IMR-90 (cell line): ENCODE data around the gene SPPL3. TPM values are rescaled to one million over a fixed set of nuclear protein-coding genes. Genes with fewer than 3 reads are reported as not detected.

ENCODE experiments used
- ATAC-seq: fragments of 200-7000 bp; cut with Tn5 transposase; 2 replicates; pipeline ENCODE4 v1.9.1; 2020; ENCODE audit warnings: low read depth, mild to moderate bottlenecking, moderate library complexity
- BruUV-seq: library from RNA; stranded (reverse); fragments of 400-500 nt; replicated peaks from 2 replicates; lab custom pipeline; 2021; lab: Mats Ljungman, UMichigan
- CTCF ChIA-PET: fragments of 300-600 bp; formaldehyde crosslinking; extraction: SDS; loops from one replicate; lab custom pipeline; 2021; ENCODE audit warnings: antibody characterized with exemption; lab: Yijun Ruan, JAX
- POLR2A ChIA-PET: fragments of 300-600 bp; sonication (Branson Sonifier 250); formaldehyde crosslinking; loops from one replicate; lab custom pipeline; 2022; ENCODE audit warnings: antibody characterized with exemption; ENCODE audit not compliant: unreplicated experiment; lab: Charles Lee
- DNase-seq: peaks from one replicate; pipeline ENCODE4 v3.0.0; 2013
- H2AFZ ChIP-seq: replicated peaks from 2 replicates; pipeline ENCODE3; 2013; ENCODE audit warnings: low read length, mild to moderate bottlenecking; ENCODE audit not compliant: poor library complexity
- H2AK5ac ChIP-seq: 2 replicates; pipeline ENCODE4 v1.6.1; 2013; ENCODE audit warnings: low read depth, low read length, inconsistent platforms
- H2AK9ac ChIP-seq: replicated peaks from 2 replicates; pipeline ENCODE3; 2013; ENCODE audit warnings: mild to moderate bottlenecking, low read depth, low read length, moderate library complexity; ENCODE audit not compliant: poor library complexity
- H2BK120ac ChIP-seq: 2 replicates; pipeline ENCODE4 v1.6.1; 2013; ENCODE audit warnings: low read depth, low read length, inconsistent platforms
- H2BK15ac ChIP-seq: 3 replicates; pipeline ENCODE4 v1.6.1; 2013; ENCODE audit warnings: low read depth, low read length, inconsistent platforms
- H2BK20ac ChIP-seq: 2 replicates; pipeline ENCODE4 v1.6.1; 2013; ENCODE audit warnings: low read depth, mild to moderate bottlenecking, inconsistent platforms, low read length, moderate library complexity
- H2BK5ac ChIP-seq: 2 replicates; pipeline ENCODE4 v1.6.1; 2013; ENCODE audit warnings: mild to moderate bottlenecking, low read depth, low read length, inconsistent platforms; ENCODE audit not compliant: poor library complexity, severe bottlenecking
- H3K14ac ChIP-seq: replicated peaks from 2 replicates; pipeline ENCODE4 v1.6.1; 2013; ENCODE audit warnings: low read depth, low read length, inconsistent platforms
- H3K18ac ChIP-seq: 2 replicates; pipeline ENCODE4 v1.6.1; 2013; ENCODE audit warnings: low read depth, low read length, control low read depth
- H3K23ac ChIP-seq: 2 replicates; pipeline ENCODE4 v1.6.1; 2013; ENCODE audit warnings: low read depth, low read length, inconsistent platforms
- H3K27ac ChIP-seq: 2 replicates; pipeline ENCODE4 v1.5.1; 2013; ENCODE audit warnings: mild to moderate bottlenecking, control low read depth, low read length; ENCODE audit not compliant: insufficient read depth
- H3K27me3 ChIP-seq: 2 replicates; pipeline ENCODE4 v1.6.1; 2013; ENCODE audit warnings: low read length; ENCODE audit not compliant: control insufficient read depth, insufficient read depth
- H3K36me3 ChIP-seq: 2 replicates; pipeline ENCODE4 v1.6.1; 2013; ENCODE audit warnings: low read length, mixed read lengths; ENCODE audit not compliant: control insufficient read depth, insufficient read depth
- H3K4ac ChIP-seq: 2 replicates; pipeline ENCODE4 v1.6.1; 2013; ENCODE audit warnings: low read depth, low read length, inconsistent platforms
- H3K4me1 ChIP-seq: 2 replicates; pipeline ENCODE4 v1.6.1; 2013; ENCODE audit warnings: low read length, mixed read lengths; ENCODE audit not compliant: control insufficient read depth, insufficient read depth
- H3K4me2 ChIP-seq: 2 replicates; pipeline ENCODE4 v1.6.1; 2013; ENCODE audit warnings: low read depth, mild to moderate bottlenecking, control low read depth, low read length, moderate library complexity
- H3K4me3 ChIP-seq: 2 replicates; pipeline ENCODE4 v1.5.1; 2013; ENCODE audit warnings: low read depth, mild to moderate bottlenecking, control low read depth, low read length, moderate library complexity; ENCODE audit not compliant: insufficient read depth
- H3K56ac ChIP-seq: 2 replicates; pipeline ENCODE4 v1.6.1; 2013; ENCODE audit warnings: low read length, inconsistent platforms; ENCODE audit not compliant: insufficient read depth; ENCODE audit errors: extremely low read depth
- H3K79me1 ChIP-seq, 2 experiments: 2 replicates each; pipeline ENCODE4 v1.6.1; 2013; ENCODE audit warnings: low read length in 2 of 2, inconsistent platforms in 1 of 2, low read depth in 1 of 2
- H3K9ac ChIP-seq: 2 replicates; pipeline ENCODE4 v1.6.1; 2013; ENCODE audit warnings: low read depth, low read length, control low read depth
- H3K9me1 ChIP-seq: 2 replicates; pipeline ENCODE4 v1.6.1; 2013; ENCODE audit warnings: low read length, inconsistent platforms; ENCODE audit not compliant: insufficient read depth
- H3K9me3 ChIP-seq: 2 replicates; pipeline ENCODE4 v1.6.1; 2013; ENCODE audit warnings: low read length; ENCODE audit not compliant: control insufficient read depth, insufficient read depth
- H4K20me1 ChIP-seq: 2 replicates; pipeline ENCODE4 v1.6.1; 2013; ENCODE audit warnings: low read length, inconsistent platforms; ENCODE audit not compliant: insufficient read depth
- H4K5ac ChIP-seq: 2 replicates; pipeline ENCODE4 v1.6.1; 2013; ENCODE audit warnings: mild to moderate bottlenecking, low read depth, low read length, control low read depth
- H4K8ac ChIP-seq, 2 experiments: 2 replicates each; pipeline ENCODE4 v1.6.1; 2013; ENCODE audit warnings: low read depth in 2 of 2, low read length in 2 of 2, control low read depth in 1 of 2, inconsistent platforms in 1 of 2
- H4K91ac ChIP-seq: 2 replicates; pipeline ENCODE4 v1.6.1; 2013; ENCODE audit warnings: low read depth, low read length, inconsistent platforms; ENCODE audit not compliant: insufficient read depth
- BHLHE40 ChIP-seq: fragments of 150-350 bp; IDR thresholded peaks from 2 replicates; pipeline ENCODE4 v1.6.1; 2016; ENCODE audit warnings: mild to moderate bottlenecking, low read depth, low read length
- CEBPB ChIP-seq: IDR thresholded peaks from 2 replicates; pipeline ENCODE4 v1.6.1; 2012; ENCODE audit warnings: low read depth, low read length, improper control_type of control experiment
- CHD1 ChIP-seq: IDR thresholded peaks from 2 replicates; pipeline ENCODE4 v1.6.1; 2012; ENCODE audit warnings: low read depth, low read length, improper control_type of control experiment
- FOS ChIP-seq: fragments of 150-350 bp; IDR thresholded peaks from 2 replicates; pipeline ENCODE4 v1.6.1; 2016; ENCODE audit warnings: low read depth, low read length
- MAFK ChIP-seq: IDR thresholded peaks from 2 replicates; pipeline ENCODE4 v1.6.1; 2012; ENCODE audit warnings: low read depth, low read length, improper control_type of control experiment
- MAZ ChIP-seq: IDR thresholded peaks from 2 replicates; pipeline ENCODE4 v1.6.1; 2012; ENCODE audit warnings: low read depth, mild to moderate bottlenecking, low read length, improper control_type of control experiment, moderate library complexity, borderline replicate concordance
- MXI1 ChIP-seq: IDR thresholded peaks from 2 replicates; pipeline ENCODE4 v1.6.1; 2012; ENCODE audit warnings: low read depth, mild to moderate bottlenecking, low read length, moderate library complexity, borderline replicate concordance
- NFE2L2 ChIP-seq: fragments of 150-350 bp; IDR thresholded peaks from 2 replicates; pipeline ENCODE4 v1.6.1; 2016; ENCODE audit warnings: low read depth, mild to moderate bottlenecking, low read length
- POLR2A ChIP-seq: IDR thresholded peaks from 2 replicates; pipeline ENCODE4 v1.6.1; 2012; ENCODE audit warnings: mild to moderate bottlenecking, low read depth, low read length
- RAD21 ChIP-seq: IDR thresholded peaks from 2 replicates; pipeline ENCODE4 v1.6.1; 2012; ENCODE audit warnings: low read length, improper control_type of control experiment
- RCOR1 ChIP-seq: IDR thresholded peaks from 2 replicates; pipeline ENCODE4 v1.6.1; 2012; ENCODE audit warnings: mild to moderate bottlenecking, low read length, improper control_type of control experiment; ENCODE audit not compliant: insufficient replicate concordance
- RFX5 ChIP-seq: IDR thresholded peaks from 2 replicates; pipeline ENCODE4 v1.8.0; 2012; ENCODE audit warnings: low read depth, mild to moderate bottlenecking, low read length, moderate library complexity
- SMC3 ChIP-seq: fragments of 150-350 bp; IDR thresholded peaks from 2 replicates; pipeline ENCODE4 v1.6.1; 2016; ENCODE audit warnings: low read depth, mild to moderate bottlenecking, antibody characterized with exemption, low read length, moderate library complexity
- WGBS, 2 experiments: methylation state at CpG; one replicate each; pipeline versions ENCODE4 v1.1.5 to v1.1.7; 2013; ENCODE audit warnings: missing lambda C conversion rate in 2 of 2; ENCODE audit not compliant: insufficient read length in 1 of 2; ENCODE audit errors: extremely low coverage in 2 of 2; 5-methylcytosine and 5-hydroxymethylcytosine counted together
- dilution Hi-C: fragments of 300-500 bp; cut with HindIII; formaldehyde crosslinking; loops from one replicate; pipeline ENCODE4 v1.14.3; 2018; ENCODE audit warnings: low sequenced_read_pairs; ENCODE audit not compliant: unreplicated experiment
- in situ Hi-C: fragments of 300-500 bp; cut with MboI; formaldehyde crosslinking; loops from 3 replicates; pipeline ENCODE4 v1.14.3; 2019; ENCODE audit warnings: low sequenced_read_pairs, inconsistent platforms, mixed read lengths
- intact Hi-C: fragments of 100-400 bp; cut with micrococcal nuclease; formaldehyde crosslinking; loops from 2 replicates; pipeline ENCODE4 v1.10.0; 2022
- polyA plus RNA-seq, 3 experiments: library from polyadenylated mRNA; depleted of rRNA; stranded (reverse); fragments of >200 nt; gene quantifications; 2 replicates each; pipeline ENCODE4 v1.2.3, GENCODE V29; 2012; ENCODE audit warnings: low replicate concordance in 1 of 3
- total RNA-seq: library from RNA; depleted of rRNA; stranded (reverse); fragments of >200 nt; gene quantifications from 2 replicates; pipeline ENCODE4 v1.2.3, GENCODE V29; 2012
- TF ChIP-seq, protein P1 (sequence below): fragments of 150-350 bp; IDR thresholded peaks from 2 replicates; pipeline ENCODE4 v1.6.1; 2017; ENCODE audit warnings: mild to moderate bottlenecking, antibody characterized with exemption, low read length, low read depth
- TF ChIP-seq, protein P2 (sequence below): fragments of 150-350 bp; IDR thresholded peaks from 2 replicates; pipeline ENCODE4 v1.6.1; 2016; ENCODE audit warnings: low read depth, mild to moderate bottlenecking, low read length, moderate library complexity, borderline replicate concordance
- TF ChIP-seq, protein P3 (sequence below): conservative IDR thresholded peaks from 2 replicates; pipeline ENCODE4 v1.5.1; 2012; ENCODE audit warnings: mild to moderate bottlenecking, low read depth, low read length, improper control_type of control experiment

Gene SPPL3
- total and polyA plus RNA-seq, 2 of the 4 experiments (the other 2 are of a cell fraction) = 1.6 to 18.0 TPM

DNA sequence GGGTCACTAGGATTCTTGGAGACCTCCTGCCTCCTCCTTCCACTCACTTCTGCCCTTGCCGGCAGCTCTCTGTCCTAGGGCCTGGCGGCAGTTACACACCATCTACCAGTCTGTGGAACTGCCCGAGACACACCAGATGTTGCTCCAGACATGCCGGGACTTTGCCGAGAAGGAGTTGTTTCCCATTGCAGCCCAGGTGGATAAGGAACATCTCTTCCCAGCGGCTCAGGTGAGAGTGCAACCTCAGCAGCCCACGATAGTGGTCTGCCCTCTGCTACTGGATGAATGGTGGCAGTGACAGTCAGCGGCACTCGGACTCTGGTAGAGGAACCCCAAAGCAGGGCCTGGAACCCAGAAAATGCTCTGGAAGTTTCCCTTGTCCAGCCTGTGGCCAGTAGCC is 177.2 kb downstream of the SPPL3 start:
- Histone ChIP-seq H3K18ac (no peak overlapping the region), H2BK5ac (no peak overlapping the region), H3K4me3 (no peak overlapping the region), H3K4me2 (no peak overlapping the region), H3K27me3 (no peaks in the 10 kb centered on the region), H4K8ac (no peak overlapping the region), H2BK15ac (no peak overlapping the region), H2AK9ac (no peak overlapping the region), H4K20me1 (no peaks in the 10 kb centered on the region), H3K56ac (no peak overlapping the region), H3K23ac (no peak overlapping the region), H4K5ac (no peak overlapping the region), H4K91ac (no peak overlapping the region), H3K9ac (no peak overlapping the region), H3K36me3 (peaks cover 12% of the 10 kb centered on the region), H3K4ac (no peak overlapping the region), H3K9me1 (peaks cover 9% of the 10 kb centered on the region), H2AK5ac (no peak overlapping the region), H2BK20ac (no peak overlapping the region), H3K4me1 (peaks cover 9% of the 10 kb centered on the region; the same call in 1 of the 2 replicates), H3K79me1 (peaks cover 3 to 14% of the 10 kb centered on the region in 2 experiments; a peak in 3 of 4 replicates), H3K14ac (no peak overlapping the region), H3K9me3 (no peaks in the 10 kb centered on the region), H2BK120ac (no peak overlapping the region), H3K27ac (no peak overlapping the region), H2AFZ (no peak overlapping the region)
- ChIA-PET POLR2A (no interaction called here), CTCF (no interaction called here)
- ATAC-seq = no peak
- TF ChIP-seq MAZ (no peak), RAD21 (no peak), BHLHE40 (no peak), CEBPB (no peak), MAFK (no peak), FOS (no peak), POLR2A (no peak), RCOR1 (no peak), CHD1 (no peak), SMC3 (no peak), RFX5 (no peak), MXI1 (no peak), NFE2L2 (no peak)
- TF ChIP-seq, protein P1, sequence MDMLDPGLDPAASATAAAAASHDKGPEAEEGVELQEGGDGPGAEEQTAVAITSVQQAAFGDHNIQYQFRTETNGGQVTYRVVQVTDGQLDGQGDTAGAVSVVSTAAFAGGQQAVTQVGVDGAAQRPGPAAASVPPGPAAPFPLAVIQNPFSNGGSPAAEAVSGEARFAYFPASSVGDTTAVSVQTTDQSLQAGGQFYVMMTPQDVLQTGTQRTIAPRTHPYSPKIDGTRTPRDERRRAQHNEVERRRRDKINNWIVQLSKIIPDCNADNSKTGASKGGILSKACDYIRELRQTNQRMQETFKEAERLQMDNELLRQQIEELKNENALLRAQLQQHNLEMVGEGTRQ = no peak
- TF ChIP-seq, protein P2, sequence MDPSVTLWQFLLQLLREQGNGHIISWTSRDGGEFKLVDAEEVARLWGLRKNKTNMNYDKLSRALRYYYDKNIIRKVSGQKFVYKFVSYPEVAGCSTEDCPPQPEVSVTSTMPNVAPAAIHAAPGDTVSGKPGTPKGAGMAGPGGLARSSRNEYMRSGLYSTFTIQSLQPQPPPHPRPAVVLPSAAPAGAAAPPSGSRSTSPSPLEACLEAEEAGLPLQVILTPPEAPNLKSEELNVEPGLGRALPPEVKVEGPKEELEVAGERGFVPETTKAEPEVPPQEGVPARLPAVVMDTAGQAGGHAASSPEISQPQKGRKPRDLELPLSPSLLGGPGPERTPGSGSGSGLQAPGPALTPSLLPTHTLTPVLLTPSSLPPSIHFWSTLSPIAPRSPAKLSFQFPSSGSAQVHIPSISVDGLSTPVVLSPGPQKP = no peak
- TF ChIP-seq, protein P3, sequence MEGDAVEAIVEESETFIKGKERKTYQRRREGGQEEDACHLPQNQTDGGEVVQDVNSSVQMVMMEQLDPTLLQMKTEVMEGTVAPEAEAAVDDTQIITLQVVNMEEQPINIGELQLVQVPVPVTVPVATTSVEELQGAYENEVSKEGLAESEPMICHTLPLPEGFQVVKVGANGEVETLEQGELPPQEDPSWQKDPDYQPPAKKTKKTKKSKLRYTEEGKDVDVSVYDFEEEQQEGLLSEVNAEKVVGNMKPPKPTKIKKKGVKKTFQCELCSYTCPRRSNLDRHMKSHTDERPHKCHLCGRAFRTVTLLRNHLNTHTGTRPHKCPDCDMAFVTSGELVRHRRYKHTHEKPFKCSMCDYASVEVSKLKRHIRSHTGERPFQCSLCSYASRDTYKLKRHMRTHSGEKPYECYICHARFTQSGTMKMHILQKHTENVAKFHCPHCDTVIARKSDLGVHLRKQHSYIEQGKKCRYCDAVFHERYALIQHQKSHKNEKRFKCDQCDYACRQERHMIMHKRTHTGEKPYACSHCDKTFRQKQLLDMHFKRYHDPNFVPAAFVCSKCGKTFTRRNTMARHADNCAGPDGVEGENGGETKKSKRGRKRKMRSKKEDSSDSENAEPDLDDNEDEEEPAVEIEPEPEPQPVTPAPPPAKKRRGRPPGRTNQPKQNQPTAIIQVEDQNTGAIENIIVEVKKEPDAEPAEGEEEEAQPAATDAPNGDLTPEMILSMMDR = no peak
- dilution Hi-C loops (no loop called here), intact Hi-C loops (no loop called here), in situ Hi-C loops (no loop called here)
- WGBS, 2 experiments = 96% methylated on average over 8 of the region's 9 CpGs; no CpG with 5 or more reads in 1 of the 2 experiments
- BruUV-seq = no TSS peak
- DNase-seq = no peak
